HCT116 (cell line): Measurements from ENCODE around the gene CCDC187. TPM values are rescaled to one million over a fixed set of nuclear protein-coding genes. Genes with fewer than 3 reads are reported as not detected.

Experiments
- ATAC-seq: fragments of 200-7000 bp; cut with Tn5 transposase; 2 replicates; pipeline ENCODE4 v1.9.1; 2020; ENCODE audit warnings: mild to moderate bottlenecking, moderate library complexity
- BruUV-seq: library from RNA; stranded (reverse); fragments of 400-500 nt; replicated peaks from 2 replicates; lab custom pipeline; 2021; lab: Mats Ljungman, UMichigan
- CTCF ChIA-PET: fragments of 300-600 bp; sonication (Branson Sonifier 250); formaldehyde crosslinking; loops from one replicate; lab custom pipeline; 2021; ENCODE audit warnings: antibody characterized with exemption; lab: Charles Lee
- POLR2A ChIA-PET: fragments of 300-600, 350-600 bp; sonication (Branson Sonifier 250); formaldehyde crosslinking; loops from one replicate; lab custom pipeline; 2021; ENCODE audit warnings: antibody characterized with exemption; lab: Charles Lee
- RAD21 ChIA-PET, 2 experiments: fragments of 300-600 bp; sonication (Branson Sonifier 250); formaldehyde crosslinking; loops; one replicate each; lab custom pipeline; 2023; ENCODE audit warnings: low total read pairs in 2 of 2; ENCODE audit not compliant: uncharacterized antibody in 2 of 2, unreplicated experiment in 2 of 2, low non-redundant PET in 1 of 2; lab: Charles Lee
- DNase-seq: peaks from one replicate; pipeline ENCODE4 v3.0.0-alpha.2; 2010; ENCODE audit warnings: low read depth, low spot score
- H2AFZ ChIP-seq: fragments of 200-600 bp; shearing (Covaris generic), sonication (generic); 2 replicates; pipeline ENCODE4 v1.6.1; 2017; ENCODE audit warnings: low read depth, mixed run types, mixed read lengths, antibody characterized with exemption, low read length; ENCODE audit not compliant: poor library complexity, severe bottlenecking
- H3K27ac ChIP-seq: 2 replicates; pipeline ENCODE4 v1.5.1; 2012; ENCODE audit warnings: low read depth, low read length
- H3K27me3 ChIP-seq: fragments of 200-600 bp; sonication (generic); 2 replicates; pipeline ENCODE4 v1.6.1; 2016; ENCODE audit warnings: mixed run types, low read length, mixed read lengths; ENCODE audit not compliant: insufficient read depth
- H3K36me3 ChIP-seq, 2 experiments: fragments of 200-500 bp in 1 of 2; fragments of 200-600 bp in 1 of 2; sonication (Bioruptor generic) in 1 of 2; sonication (generic) in 1 of 2; 2 replicates each; pipeline versions ENCODE4 v1.5.1 to v1.6.1; 2014 to 2016; ENCODE audit warnings: low read length in 2 of 2, inconsistent platforms in 1 of 2, mixed read lengths in 1 of 2, mixed run types in 1 of 2; ENCODE audit not compliant: insufficient read depth in 2 of 2, control insufficient read depth in 1 of 2
- H3K4me1 ChIP-seq, 2 experiments: fragments of 200-600 bp in 1 of 2; sonication (generic) in 1 of 2; 2 replicates each; pipeline versions ENCODE4 v1.5.1 to v1.6.1; 2012 to 2017; ENCODE audit warnings: low read length in 2 of 2, inconsistent platforms in 1 of 2, mild to moderate bottlenecking in 1 of 2, mixed read lengths in 1 of 2, mixed run types in 1 of 2, moderate library complexity in 1 of 2; ENCODE audit not compliant: insufficient read depth in 2 of 2, control insufficient read depth in 1 of 2
- H3K4me2 ChIP-seq: fragments of 200-600 bp; sonication (generic); 2 replicates; pipeline ENCODE4 v1.6.1; 2017; ENCODE audit warnings: mixed run types, low read length, mixed read lengths
- H3K4me3 ChIP-seq, 2 experiments: fragments of 200-600 bp in 1 of 2; sonication (generic) in 1 of 2; replicated peaks in 1 of 2; 2 replicates each; pipeline ENCODE4 v1.5.1; 2011 to 2016; ENCODE audit warnings: low read length in 2 of 2, control low read depth in 1 of 2, low read depth in 1 of 2, mild to moderate bottlenecking in 1 of 2, mixed read lengths in 1 of 2, mixed run types in 1 of 2
- H3K79me2 ChIP-seq: fragments of 200-600 bp; sonication (generic); 2 replicates; pipeline ENCODE4 v1.6.1; 2017; ENCODE audit warnings: mild to moderate bottlenecking, mixed run types, low read length, moderate library complexity, mixed read lengths; ENCODE audit not compliant: insufficient read depth
- H3K9ac ChIP-seq: fragments of 200-600 bp; sonication (generic); 2 replicates; pipeline ENCODE4 v1.6.1; 2016; ENCODE audit warnings: low read length, mixed read lengths
- H3K9me2 ChIP-seq: fragments of 200-600 bp; sonication (generic), shearing (Covaris generic); 2 replicates; pipeline ENCODE4 v1.6.1; 2017; ENCODE audit warnings: mixed run types, mild to moderate bottlenecking, moderate library complexity; ENCODE audit not compliant: insufficient read depth
- H3K9me3 ChIP-seq, 2 experiments: fragments of 200-500 bp in 1 of 2; fragments of 200-600 bp in 1 of 2; sonication (Bioruptor generic) in 1 of 2; sonication (generic) in 1 of 2; 2 replicates each; pipeline ENCODE4 v1.6.1; 2014 to 2017; ENCODE audit warnings: low read length in 2 of 2, mixed read lengths in 2 of 2, inconsistent platforms in 1 of 2, low read depth in 1 of 2, mild to moderate bottlenecking in 1 of 2, mixed run types in 1 of 2, moderate library complexity in 1 of 2; ENCODE audit not compliant: control insufficient read depth in 1 of 2, insufficient read depth in 1 of 2
- H4K20me1 ChIP-seq: fragments of 200-600 bp; sonication (generic), shearing (Covaris generic); 2 replicates; pipeline ENCODE4 v1.6.1; 2017; ENCODE audit warnings: mixed run types, mild to moderate bottlenecking, moderate library complexity; ENCODE audit not compliant: insufficient read depth
- CTCF ChIP-seq, 3 experiments: fragments of 200-600 bp in 1 of 3; sonication (generic) in 1 of 3; IDR thresholded peaks in 2 of 3; conservative IDR thresholded peaks in 1 of 3; 2 replicates each; pipeline ENCODE4 v1.5.1; 2012 to 2017; ENCODE audit warnings: low read depth in 2 of 3, low read length in 2 of 3, antibody characterized with exemption in 1 of 3, borderline replicate concordance in 1 of 3, control low read depth in 1 of 3, mild to moderate bottlenecking in 1 of 3, mixed read lengths in 1 of 3, mixed run types in 1 of 3, moderate library complexity in 1 of 3; ENCODE audit not compliant: insufficient read depth in 1 of 3
- EGR1 ChIP-seq: IDR thresholded peaks from 2 replicates; pipeline ENCODE4 v1.6.1; 2012; ENCODE audit warnings: low read depth
- ELF1 ChIP-seq: IDR thresholded peaks from 2 replicates; pipeline ENCODE4 v1.6.1; 2012; ENCODE audit warnings: low read depth, borderline replicate concordance
- EZH2 ChIP-seq: fragments of 200-600 bp; sonication (generic); IDR thresholded peaks from 2 replicates; pipeline ENCODE4 v1.6.1; 2017; ENCODE audit warnings: antibody characterized with exemption, mixed run types
- EZH2phosphoT487 ChIP-seq: fragments of 200-600 bp; IDR thresholded peaks from 2 replicates; pipeline ENCODE4 v1.6.1; 2018; ENCODE audit warnings: antibody characterized with exemption, borderline replicate concordance
- JUND ChIP-seq: IDR thresholded peaks from 2 replicates; pipeline ENCODE4 v1.6.1; 2012
- POLR2AphosphoS5 ChIP-seq: IDR thresholded peaks from 2 replicates; pipeline ENCODE4 v1.6.1; 2011; ENCODE audit warnings: mild to moderate bottlenecking, low read depth, low read length, moderate library complexity
- RAD21 ChIP-seq: IDR thresholded peaks from 2 replicates; pipeline ENCODE4 v1.6.1; 2012; ENCODE audit warnings: low read depth, mild to moderate bottlenecking
- SIN3A ChIP-seq: IDR thresholded peaks from 2 replicates; pipeline ENCODE4 v1.6.1; 2012; ENCODE audit warnings: low read depth
- SP1 ChIP-seq: IDR thresholded peaks from 2 replicates; pipeline ENCODE4 v1.6.1; 2012; ENCODE audit warnings: low read depth
- SRF ChIP-seq: IDR thresholded peaks from 2 replicates; pipeline ENCODE4 v1.6.1; 2012; ENCODE audit warnings: low read depth
- TCF7L2 ChIP-seq: IDR thresholded peaks from 2 replicates; pipeline ENCODE4 v1.7.0; 2011; ENCODE audit warnings: borderline replicate concordance, inconsistent platforms; ENCODE audit not compliant: insufficient read depth, insufficient read length; ENCODE audit errors: extremely low read depth
- intact Hi-C: fragments of 100-400 bp; cut with micrococcal nuclease; formaldehyde crosslinking; loops from 2 replicates; pipeline ENCODE4 v1.10.0; 2022
- total RNA-seq: library from RNA; stranded (reverse); gene quantifications from one replicate; pipeline ENCODE4 v1.2.1, GENCODE V29; 2021; ENCODE audit not compliant: unreplicated experiment
- TF ChIP-seq, protein P1 (sequence below): IDR thresholded peaks from 2 replicates; pipeline ENCODE4 v1.6.1; 2012
- TF ChIP-seq, protein P2 (sequence below): IDR thresholded peaks from 2 replicates; pipeline ENCODE4 v1.6.1; 2012

Gene CCDC187
- total RNA-seq, 1 experiment from 2014 or later, result 4.6 TPM

DNA sequence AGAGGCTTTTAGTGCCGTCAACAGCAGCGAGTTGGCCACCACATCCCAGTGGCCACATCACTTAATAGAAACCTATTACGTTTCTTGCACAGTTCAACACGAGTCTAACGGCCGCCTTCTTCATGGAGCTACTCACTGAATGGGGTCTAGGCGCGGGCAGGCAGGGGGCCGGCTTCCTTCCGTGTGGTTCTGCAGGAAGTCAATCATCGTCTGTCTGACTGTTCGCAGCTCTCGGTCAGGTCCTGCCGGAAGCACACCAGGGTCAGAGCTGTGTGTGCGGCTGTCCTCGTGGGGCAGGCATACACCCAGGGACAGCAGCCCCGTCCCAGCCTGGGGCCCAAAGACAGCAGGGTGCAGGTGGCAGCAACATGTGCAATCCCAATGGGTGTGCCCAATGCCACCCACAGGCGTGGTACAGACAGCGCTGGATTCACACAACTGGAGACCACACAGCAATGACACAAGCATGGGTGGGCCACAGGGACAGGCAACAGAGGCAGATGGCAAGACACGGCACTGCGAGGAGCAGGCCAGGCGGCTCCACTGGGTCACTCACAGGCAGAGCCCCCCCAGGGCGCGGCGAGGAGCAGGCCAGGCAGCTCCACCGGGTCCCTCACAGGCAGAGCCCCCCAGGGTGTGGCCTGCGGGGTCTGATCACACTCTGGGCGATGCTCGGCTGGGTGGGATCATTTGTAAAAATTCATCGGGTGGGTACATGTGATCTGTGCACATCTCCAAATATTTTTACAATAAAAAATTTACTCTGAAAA lies 79.8 kb downstream of the CCDC187 start:
- CTCF ChIA-PET, result no interaction called here
- intact Hi-C loops, result loop anchor here (10.0 kb wide), 1 partner anchor 259 kb away; the partner anchor contains the start of gene UBAC1
- RAD21 ChIA-PET, result no interaction called here
- H3K9me3 ChIP-seq, result no peaks in the 10 kb centered on the region
- no peak for ATAC-seq
- no peak overlapping the region for H3K4me2 ChIP-seq
- H3K27ac ChIP-seq, result no peak overlapping the region
- H3K4me1 ChIP-seq, result peaks cover 28 to 50% of the 10 kb centered on the region in 2 experiments
- H4K20me1 ChIP-seq, result peaks cover 5% of the 10 kb centered on the region; the same call in 1 of the 2 replicates
- no peak overlapping the region for H2AFZ ChIP-seq
- no peak for DNase-seq
- H3K9me2 ChIP-seq, result no peaks in the 10 kb centered on the region
- no peak overlapping the region for H3K4me3 ChIP-seq
- H3K9ac ChIP-seq, result no peak overlapping the region
- POLR2A ChIA-PET, result no interaction called here
- no peaks in the 10 kb centered on the region for H3K27me3 ChIP-seq
- peaks cover 3 to 51% of the 10 kb centered on the region in 2 experiments; a peak in 3 of 4 replicates for H3K36me3 ChIP-seq
- BruUV-seq, result no TSS peak
- peaks cover 93% of the 10 kb centered on the region for H3K79me2 ChIP-seq
- no peak for TF ChIP-seq SRF
- TF ChIP-seq CTCF (IDR thresholded peaks at IDR 0.05 in 2 of 3, conservative IDR thresholded peaks at IDR 0.05 in 1 of 3; ENCODE audit: borderline replicate concordance in 1 of 3, insufficient read depth in 1 of 3, low read depth in 2 of 3, low read length in 2 of 3), result no peak
- TF ChIP-seq TCF7L2, result no peak
- TF ChIP-seq EZH2phosphoT487, result no peak
- TF ChIP-seq JUND, result no peak
- TF ChIP-seq EGR1, result no peak
- no peak for TF ChIP-seq POLR2AphosphoS5
- no peak for TF ChIP-seq SP1
- TF ChIP-seq SIN3A, result no peak
- TF ChIP-seq EZH2, result no peak
- TF ChIP-seq, protein P1, sequence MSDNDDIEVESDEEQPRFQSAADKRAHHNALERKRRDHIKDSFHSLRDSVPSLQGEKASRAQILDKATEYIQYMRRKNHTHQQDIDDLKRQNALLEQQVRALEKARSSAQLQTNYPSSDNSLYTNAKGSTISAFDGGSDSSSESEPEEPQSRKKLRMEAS, result no peak
- TF ChIP-seq, protein P2, sequence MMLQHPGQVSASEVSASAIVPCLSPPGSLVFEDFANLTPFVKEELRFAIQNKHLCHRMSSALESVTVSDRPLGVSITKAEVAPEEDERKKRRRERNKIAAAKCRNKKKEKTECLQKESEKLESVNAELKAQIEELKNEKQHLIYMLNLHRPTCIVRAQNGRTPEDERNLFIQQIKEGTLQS, result no peak
- no peak for TF ChIP-seq RAD21
- no peak for TF ChIP-seq ELF1
